ENCODE data around the gene NUB1.

NUB1 gene

DNA sequence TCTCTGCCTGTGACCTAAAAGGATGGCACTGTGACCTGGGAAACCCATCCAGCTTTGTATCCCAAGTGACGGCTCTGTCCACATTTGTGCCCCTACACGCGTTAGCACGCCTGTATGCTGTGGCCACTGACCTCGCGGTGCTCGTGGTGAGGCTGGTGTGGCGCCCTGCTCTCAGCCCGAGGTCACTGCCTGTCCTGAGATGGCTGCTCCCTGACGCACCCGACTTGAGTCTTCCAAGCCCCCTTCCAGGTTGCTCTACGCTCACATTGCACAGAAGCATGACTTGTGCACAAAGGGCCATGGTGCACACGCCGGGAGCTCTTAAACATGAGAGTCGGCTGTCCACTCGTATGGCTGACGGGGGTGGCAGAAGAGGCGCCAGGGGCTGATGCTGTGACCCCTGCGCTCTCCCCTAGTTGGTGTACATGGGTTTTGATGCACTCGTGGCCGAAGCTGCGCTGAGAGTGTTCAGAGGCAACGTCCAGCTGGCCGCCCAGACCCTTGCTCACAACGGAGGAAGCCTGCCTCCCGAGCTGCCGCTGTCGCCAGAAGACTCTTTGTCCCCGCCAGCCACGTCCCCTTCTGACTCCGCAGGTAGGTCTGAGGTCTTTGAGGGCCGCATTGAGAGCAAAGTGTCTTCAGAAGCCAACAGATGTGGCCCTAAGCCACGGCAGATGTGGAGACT is 34.7 kb downstream of the NUB1 start:
- Histone ChIP-seq H3K36me3 (peaks cover 46 to 83% (median 69%) of the 10 kb centered on the region in 3 donors), H3K9me3 (no peaks in the 10 kb centered on the region), H3K27me3 (peaks cover 0 to under 1% of the 10 kb centered on the region in 2 donors), H3K27ac (no peak overlapping the region), H3K4me1 (peaks cover 0 to 8% (median 5%) of the 10 kb centered on the region in 4 donors), H3K4me3 (no peak overlapping the region)
- intact Hi-C loops (cut with DNase I; ENCODE audit: low total_unique reads) = loop anchor here (10.0 kb wide), 1 partner anchor 388 kb away; no protein-coding TSS in a partner anchor
- DNase-seq = no peak
- TF ChIP-seq, protein P1, sequence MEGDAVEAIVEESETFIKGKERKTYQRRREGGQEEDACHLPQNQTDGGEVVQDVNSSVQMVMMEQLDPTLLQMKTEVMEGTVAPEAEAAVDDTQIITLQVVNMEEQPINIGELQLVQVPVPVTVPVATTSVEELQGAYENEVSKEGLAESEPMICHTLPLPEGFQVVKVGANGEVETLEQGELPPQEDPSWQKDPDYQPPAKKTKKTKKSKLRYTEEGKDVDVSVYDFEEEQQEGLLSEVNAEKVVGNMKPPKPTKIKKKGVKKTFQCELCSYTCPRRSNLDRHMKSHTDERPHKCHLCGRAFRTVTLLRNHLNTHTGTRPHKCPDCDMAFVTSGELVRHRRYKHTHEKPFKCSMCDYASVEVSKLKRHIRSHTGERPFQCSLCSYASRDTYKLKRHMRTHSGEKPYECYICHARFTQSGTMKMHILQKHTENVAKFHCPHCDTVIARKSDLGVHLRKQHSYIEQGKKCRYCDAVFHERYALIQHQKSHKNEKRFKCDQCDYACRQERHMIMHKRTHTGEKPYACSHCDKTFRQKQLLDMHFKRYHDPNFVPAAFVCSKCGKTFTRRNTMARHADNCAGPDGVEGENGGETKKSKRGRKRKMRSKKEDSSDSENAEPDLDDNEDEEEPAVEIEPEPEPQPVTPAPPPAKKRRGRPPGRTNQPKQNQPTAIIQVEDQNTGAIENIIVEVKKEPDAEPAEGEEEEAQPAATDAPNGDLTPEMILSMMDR (IDR thresholded peaks at IDR 0.05) = no peak

DNA sequence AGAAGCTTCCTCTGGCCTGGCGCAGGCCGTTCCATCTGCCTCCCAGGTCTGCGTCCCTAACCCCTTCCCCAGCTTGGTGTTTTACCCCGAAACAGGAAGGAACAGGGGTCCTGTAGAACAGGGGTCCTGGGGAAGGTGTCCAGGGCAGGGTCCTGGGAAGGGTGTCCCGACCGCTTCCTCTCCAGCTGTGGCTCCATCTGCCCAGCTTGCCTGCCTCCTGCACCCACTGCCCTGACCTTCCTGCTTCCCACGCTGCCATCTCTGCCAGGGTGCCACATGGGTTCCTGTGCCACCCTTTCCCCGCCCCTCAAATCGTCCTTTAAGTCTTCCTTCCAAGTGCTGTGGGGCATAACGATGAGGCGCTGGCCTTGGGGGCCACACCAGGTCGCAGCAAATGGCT is 35.8 kb downstream of the NUB1 start:
- DNase-seq = no peak
- H3K27ac ChIP-seq = no peak overlapping the region
- TF ChIP-seq, protein P1 (IDR thresholded peaks at IDR 0.05) = no peak
- no peaks in the 10 kb centered on the region for H3K9me3 ChIP-seq
- H3K27me3 ChIP-seq = peaks cover 0 to 11% of the 10 kb centered on the region in 2 donors
- H3K4me1 ChIP-seq = peaks cover 0 to 18% (median 13%) of the 10 kb centered on the region in 4 donors
- intact Hi-C loops (cut with DNase I; ENCODE audit: low total_unique reads) = loop anchor here (10.0 kb wide), 1 partner anchor 387 kb away; no protein-coding TSS in a partner anchor
- no peak overlapping the region for H3K4me3 ChIP-seq
- H3K36me3 ChIP-seq = peaks cover 46 to 76% (median 60%) of the 10 kb centered on the region in 3 donors

DNA sequence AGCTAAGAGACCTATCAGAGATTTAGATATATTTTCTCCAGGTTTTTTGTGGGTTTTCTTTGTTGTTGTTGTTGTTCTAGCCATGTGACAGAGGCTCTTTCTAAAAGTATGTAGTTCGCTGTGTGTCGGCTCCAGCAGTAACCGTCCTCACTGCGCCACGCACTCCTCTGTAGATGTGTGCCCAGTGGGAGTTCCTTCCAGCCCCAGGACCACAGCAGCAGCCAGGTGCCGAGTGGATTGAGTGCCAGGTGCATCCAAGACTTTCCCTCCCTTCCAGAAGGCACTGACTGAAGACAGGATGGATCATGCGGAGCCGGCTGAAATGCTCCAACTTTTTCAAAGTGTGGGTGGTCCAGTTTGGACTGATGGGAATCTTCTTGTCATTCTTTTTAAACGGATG is 36.4 kb downstream of the NUB1 start:
- H3K9me3 ChIP-seq = no peaks in the 10 kb centered on the region
- no peak overlapping the region for H3K27ac ChIP-seq
- intact Hi-C loops (cut with DNase I; ENCODE audit: low total_unique reads) = loop anchor here (10.0 kb wide), 1 partner anchor 387 kb away; no protein-coding TSS in a partner anchor
- H3K36me3 ChIP-seq = peaks cover 42 to 72% (median 54%) of the 10 kb centered on the region in 3 donors
- H3K4me1 ChIP-seq = peaks cover 0 to 18% (median 14%) of the 10 kb centered on the region in 4 donors
- TF ChIP-seq, protein P1 (IDR thresholded peaks at IDR 0.05) = no peak
- no peak for DNase-seq
- no peak overlapping the region for H3K4me3 ChIP-seq
- peaks cover 0 to 14% of the 10 kb centered on the region in 2 donors for H3K27me3 ChIP-seq

DNA sequence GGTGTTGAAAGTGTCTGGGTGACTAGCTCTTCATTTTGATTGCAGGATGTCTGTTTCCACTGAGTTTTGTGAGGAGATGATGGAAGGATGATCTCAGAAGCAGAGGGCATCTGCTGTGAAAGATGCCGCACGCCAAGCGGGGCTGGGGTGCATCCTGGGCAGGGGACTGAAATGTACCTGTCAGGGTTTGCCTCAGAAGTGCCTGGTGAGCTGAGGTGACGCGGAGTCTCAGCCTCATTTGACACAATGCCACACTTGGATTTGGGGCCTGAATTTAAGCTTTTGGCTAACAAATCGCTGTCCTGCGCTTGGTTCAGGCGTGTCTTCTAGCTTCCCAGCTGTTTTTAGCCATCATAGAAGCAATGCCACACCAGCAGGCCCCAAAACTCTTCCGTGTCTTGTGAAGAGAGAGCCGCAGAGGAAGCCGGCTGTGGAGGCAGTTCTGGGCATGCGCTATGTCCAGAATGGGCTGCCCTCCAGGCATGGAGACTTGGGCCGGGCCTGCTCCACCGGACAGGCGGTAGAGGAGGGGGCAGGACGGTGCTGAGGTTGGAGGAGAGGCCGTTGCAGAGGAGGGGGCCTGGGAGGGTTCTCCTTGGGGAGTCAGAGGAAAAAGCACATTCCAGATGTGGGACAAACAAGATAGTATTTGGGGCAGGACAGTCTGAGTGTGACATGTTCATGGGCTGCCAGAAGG is 37.0 kb downstream of the NUB1 start:
- intact Hi-C loops (cut with DNase I; ENCODE audit: low total_unique reads) = loop anchor here (10.0 kb wide), 1 partner anchor 386 kb away; no protein-coding TSS in a partner anchor
- peaks cover 0 to 14% of the 10 kb centered on the region in 2 donors for H3K27me3 ChIP-seq

DNA sequence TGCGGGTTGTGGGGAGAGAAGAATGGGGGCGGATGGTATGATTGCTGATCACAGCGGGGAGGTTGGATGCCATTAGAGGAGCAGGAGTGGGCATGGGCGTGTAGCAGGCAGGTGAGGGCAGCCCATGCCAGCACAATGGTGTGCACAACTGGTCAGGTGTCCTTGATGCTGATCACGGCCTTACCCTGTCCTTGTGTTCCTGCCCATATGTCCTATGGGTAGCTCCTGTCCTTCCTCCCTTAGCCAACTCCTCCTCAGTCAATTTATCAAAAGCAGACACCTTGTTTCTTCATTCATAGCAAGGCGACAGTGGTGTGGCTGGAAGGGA is 37.5 kb downstream of the NUB1 start:
- H3K36me3 ChIP-seq = peaks cover 31 to 63% (median 43%) of the 10 kb centered on the region in 3 donors
- TF ChIP-seq, protein P1 (IDR thresholded peaks at IDR 0.05) = no peak
- no peak overlapping the region for H3K27ac ChIP-seq
- no peaks in the 10 kb centered on the region for H3K9me3 ChIP-seq
- no peak overlapping the region for H3K4me3 ChIP-seq
- H3K27me3 ChIP-seq = peaks cover 0 to 14% of the 10 kb centered on the region in 2 donors
- intact Hi-C loops (cut with DNase I; ENCODE audit: low total_unique reads) = loop anchor here (10.0 kb wide), 1 partner anchor 386 kb away; no protein-coding TSS in a partner anchor
- DNase-seq = no peak
- peaks cover 0 to 18% (median 14%) of the 10 kb centered on the region in 4 donors for H3K4me1 ChIP-seq

More for the DNA sequence above, 37.0 kb downstream of the NUB1 start:
- no peaks in the 10 kb centered on the region for H3K9me3 ChIP-seq
- no peak overlapping the region for H3K4me3 ChIP-seq
- H3K4me1 ChIP-seq = peaks cover 0 to 18% (median 14%) of the 10 kb centered on the region in 4 donors
- DNase-seq = no peak
- H3K36me3 ChIP-seq = peaks cover 35 to 69% (median 48%) of the 10 kb centered on the region in 3 donors
- TF ChIP-seq, protein P1 (IDR thresholded peaks at IDR 0.05) = no peak
- H3K27ac ChIP-seq = no peak overlapping the region

Data from tibial artery (tissue), 4 donors.